Myocyte (in vitro differentiated cells): ENCODE data around the gene RAD51B. TPM values are rescaled to one million over a fixed set of nuclear protein-coding genes. Genes with fewer than 3 reads are reported as not detected.
A peak's percentile ranks its signal among the peaks of the same experiment; 100 is the strongest.
"Not testable (repeated sequence)": the region's sequence is repeated elsewhere in the genome, so short reads cannot be mapped to it uniquely, and the experiment has no call there.

Experiments
- DNase-seq: peaks from one replicate; pipeline ENCODE4 v3.0.0-alpha.2; 2012; ENCODE audit warnings: low read depth
- total RNA-seq: library from RNA; depleted of rRNA; stranded (reverse); fragments of >200 nt; gene quantifications from 2 replicates; pipeline ENCODE4 v1.2.3, GENCODE V29; 2014

Gene RAD51B
- total RNA-seq, 1 donor from 2014 or later: 70.0 TPM

GRCh38 chr14:68018598-68018997 lies 199.0 kb downstream of the RAD51B start:
- DNase-seq: no peak

- DNase-seq: no peak
These were observed 200.9 kb downstream of the RAD51B start for GRCh38 chr14:68020493-68020892.

DNA sequence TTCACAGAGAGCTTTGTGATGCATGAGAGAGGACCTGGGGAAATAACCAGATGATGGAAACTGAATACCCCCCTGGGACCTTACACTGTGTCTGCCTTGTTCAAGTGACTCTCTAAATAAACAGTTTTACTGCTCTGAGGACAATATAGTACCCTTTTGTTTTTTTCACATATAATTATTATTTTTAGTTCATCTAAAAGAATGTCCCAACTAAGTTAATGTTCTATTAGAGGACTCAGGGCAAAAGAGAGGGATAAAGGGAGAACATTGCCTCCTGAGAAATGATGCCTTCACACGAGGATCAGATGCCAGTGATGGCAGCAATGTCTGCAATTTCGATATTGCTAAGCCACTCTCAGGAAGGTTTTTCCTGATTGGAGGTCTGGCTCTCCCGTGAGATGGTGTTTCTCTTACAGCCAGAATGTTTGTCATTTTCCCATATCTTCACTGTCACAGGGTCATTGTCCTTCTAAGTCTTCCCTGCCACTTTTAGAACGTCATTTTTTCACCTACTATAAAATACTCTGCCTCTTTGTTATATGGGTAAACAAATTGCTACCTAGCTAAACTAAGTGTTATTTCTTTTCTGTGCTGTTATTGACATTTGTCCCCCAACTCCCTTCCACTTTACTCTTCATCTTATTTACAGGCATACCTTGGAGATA lies 201.6 kb downstream of the RAD51B start:
- peak; percentile 59 for DNase-seq

- peak; percentile 44 for DNase-seq
These were observed 207.7 kb downstream of the RAD51B start for GRCh38 chr14:68027276-68027675.

- DNase-seq: no peak
These were observed 208.5 kb downstream of the RAD51B start for GRCh38 chr14:68028075-68028474.

DNA sequence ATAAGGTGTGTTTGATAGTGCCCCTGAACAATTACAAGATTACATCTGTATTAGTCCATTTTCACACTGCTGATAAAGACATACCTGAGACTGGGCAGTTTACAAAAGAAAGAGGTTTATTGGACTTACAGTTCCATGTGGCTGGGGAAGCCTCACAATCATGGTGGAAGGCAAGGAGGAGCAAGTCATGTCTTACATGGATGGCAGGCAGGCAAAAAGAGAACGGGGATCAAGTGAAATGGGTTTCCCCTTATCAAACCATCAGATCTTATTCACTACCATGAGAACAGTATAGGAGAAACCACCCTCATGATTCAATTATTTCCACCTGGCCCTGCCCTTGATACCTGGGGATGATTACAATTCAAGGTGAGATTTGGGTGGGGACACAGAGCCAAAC lies 211.4 kb downstream of the RAD51B start:
- DNase-seq: not testable (repeated sequence)

- DNase-seq: no peak
These were observed 212.6 kb downstream of the RAD51B start for GRCh38 chr14:68032154-68032553.

GRCh38 chr14:68033336-68033932 lies 213.9 kb downstream of the RAD51B start:
- DNase-seq: no peak

- no peak for DNase-seq
These were observed 215.3 kb downstream of the RAD51B start for GRCh38 chr14:68034896-68035295.

DNA sequence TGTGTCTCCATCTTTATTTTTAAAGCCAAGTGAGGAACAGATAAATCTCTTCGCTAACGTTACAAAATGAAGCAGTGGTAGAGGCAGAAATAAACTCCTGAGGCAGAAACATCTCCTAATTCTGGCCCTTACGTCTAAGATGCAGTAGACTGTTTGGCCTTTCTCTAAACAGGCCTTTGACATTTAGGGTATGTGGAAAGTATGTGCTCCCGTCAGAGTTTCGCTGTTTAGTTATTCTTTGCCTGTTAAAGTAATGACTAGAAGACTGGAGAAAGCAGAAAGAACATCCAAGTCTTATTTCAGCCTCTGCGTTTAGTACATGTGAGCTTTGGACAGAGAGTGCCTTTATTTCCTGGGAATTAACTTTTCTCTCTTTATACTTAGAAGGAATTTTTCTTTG lies 216.6 kb downstream of the RAD51B start:
- DNase-seq: no peak

GRCh38 chr14:68039593-68039992 lies 220.0 kb downstream of the RAD51B start:
- no peak for DNase-seq

GRCh38 chr14:68040633-68041369 lies 221.2 kb downstream of the RAD51B start:
- DNase-seq: no peak

GRCh38 chr14:68041876-68042354 lies 222.3 kb downstream of the RAD51B start:
- peak; percentile 12 for DNase-seq

DNA sequence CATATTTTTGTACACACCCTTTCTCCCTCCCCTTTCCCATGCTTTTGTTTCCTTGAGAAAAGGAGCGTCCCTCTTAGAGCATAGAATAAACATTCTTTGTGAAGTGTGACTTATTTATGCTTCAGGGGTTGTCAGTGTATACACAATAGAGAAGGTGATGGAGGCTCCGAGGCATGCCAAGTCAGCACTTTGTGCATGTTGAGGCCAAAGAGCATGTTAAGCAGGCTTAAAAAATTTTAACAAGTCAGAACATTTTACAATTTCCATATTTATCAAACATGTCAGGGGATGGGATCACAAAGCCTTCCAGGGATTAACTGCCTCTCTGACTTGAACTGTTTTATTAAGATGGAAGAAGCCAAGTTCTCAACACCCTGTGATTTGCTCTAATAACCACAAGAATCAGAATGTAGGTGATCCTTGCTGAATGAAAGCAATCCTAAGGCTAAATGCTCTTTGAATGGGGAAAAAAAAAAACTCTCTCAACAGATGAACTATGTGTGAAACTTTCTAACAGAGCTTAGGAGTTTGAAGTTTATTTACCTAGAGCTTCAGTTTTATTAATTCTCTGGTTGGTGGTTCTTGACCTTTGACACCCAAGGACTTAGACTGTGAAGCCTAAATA lies 223.1 kb downstream of the RAD51B start:
- no peak for DNase-seq

GRCh38 chr14:68043752-68044151 lies 224.2 kb downstream of the RAD51B start:
- DNase-seq: no peak

GRCh38 chr14:68047906-68048305 lies 228.3 kb downstream of the RAD51B start:
- no peak for DNase-seq

- not testable (repeated sequence) for DNase-seq
These were observed 229.2 kb downstream of the RAD51B start for GRCh38 chr14:68048815-68049214.

- no peak for DNase-seq
These were observed 230.6 kb downstream of the RAD51B start for GRCh38 chr14:68050177-68050576.

- no peak for DNase-seq
These were observed 231.6 kb downstream of the RAD51B start for GRCh38 chr14:68051146-68051545.

DNA sequence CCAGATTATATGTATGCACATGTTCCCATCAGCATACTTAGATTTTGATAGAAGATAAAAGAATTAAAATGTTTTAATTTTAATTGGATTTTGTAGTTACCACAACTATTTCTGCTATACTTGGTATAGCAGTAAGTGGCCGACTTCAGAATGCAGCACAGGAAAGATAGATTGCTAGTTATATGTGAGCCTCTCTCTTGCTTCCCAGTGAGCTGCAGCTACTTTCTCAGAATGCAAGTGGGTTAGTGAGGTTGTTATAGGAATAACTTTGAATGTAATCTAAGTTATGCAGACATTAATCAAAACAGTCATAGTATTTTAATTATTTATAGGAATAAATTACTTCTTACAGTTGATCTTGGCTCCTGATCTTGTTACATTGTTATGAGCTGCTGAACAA lies 240.6 kb downstream of the RAD51B start:
- no peak for DNase-seq

GRCh38 chr14:68062651-68063050 lies 243.1 kb downstream of the RAD51B start:
- DNase-seq: no peak

- no peak for DNase-seq
These were observed 245.7 kb downstream of the RAD51B start for GRCh38 chr14:68065322-68065721.
